AG10803 (cell line): ENCODE data around the gene USP36.

Source experiments
- DNase-seq: peaks from one replicate; pipeline ENCODE4 v3.0.0; 2010; ENCODE audit warnings: low read depth
- H3K4me3 ChIP-seq: 2 replicates; pipeline ENCODE4 v1.5.1; 2011; ENCODE audit warnings: mild to moderate bottlenecking, low read length, control low read depth
- TF ChIP-seq, protein P1 (sequence below): conservative IDR thresholded peaks from 2 replicates; pipeline ENCODE4 v1.5.1; 2011; ENCODE audit warnings: mild to moderate bottlenecking, low read length, control low read depth, inconsistent platforms

USP36 gene

DNA sequence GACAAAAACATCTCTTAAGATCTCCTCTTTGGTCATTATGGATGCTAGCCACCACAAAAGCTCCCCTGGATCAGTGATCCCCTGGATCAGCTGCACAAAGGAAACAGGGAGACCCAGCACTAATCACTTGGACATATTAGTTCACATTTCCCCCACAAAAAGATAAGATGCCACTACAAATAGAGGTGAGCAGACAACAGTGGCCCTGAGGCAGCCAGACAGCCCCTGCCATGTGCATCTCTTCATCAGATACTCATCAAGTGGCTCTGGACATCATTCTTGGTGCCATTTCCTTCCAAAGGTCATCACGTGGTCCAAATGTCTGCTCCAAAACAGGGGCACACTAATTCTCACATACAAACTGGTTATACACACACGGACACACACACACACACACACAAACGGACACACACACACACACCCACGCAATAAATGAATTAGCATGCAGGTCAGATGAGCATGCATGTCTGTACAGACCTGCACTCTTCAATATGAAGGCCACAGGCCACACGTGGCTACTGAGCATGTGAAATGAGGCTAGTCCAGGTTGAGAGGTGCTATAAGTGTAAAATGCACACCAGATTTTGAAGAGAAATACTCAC is 4.1 kb downstream of the USP36 start:
- no peak overlapping the region for H3K4me3 ChIP-seq
- TF ChIP-seq, protein P1, sequence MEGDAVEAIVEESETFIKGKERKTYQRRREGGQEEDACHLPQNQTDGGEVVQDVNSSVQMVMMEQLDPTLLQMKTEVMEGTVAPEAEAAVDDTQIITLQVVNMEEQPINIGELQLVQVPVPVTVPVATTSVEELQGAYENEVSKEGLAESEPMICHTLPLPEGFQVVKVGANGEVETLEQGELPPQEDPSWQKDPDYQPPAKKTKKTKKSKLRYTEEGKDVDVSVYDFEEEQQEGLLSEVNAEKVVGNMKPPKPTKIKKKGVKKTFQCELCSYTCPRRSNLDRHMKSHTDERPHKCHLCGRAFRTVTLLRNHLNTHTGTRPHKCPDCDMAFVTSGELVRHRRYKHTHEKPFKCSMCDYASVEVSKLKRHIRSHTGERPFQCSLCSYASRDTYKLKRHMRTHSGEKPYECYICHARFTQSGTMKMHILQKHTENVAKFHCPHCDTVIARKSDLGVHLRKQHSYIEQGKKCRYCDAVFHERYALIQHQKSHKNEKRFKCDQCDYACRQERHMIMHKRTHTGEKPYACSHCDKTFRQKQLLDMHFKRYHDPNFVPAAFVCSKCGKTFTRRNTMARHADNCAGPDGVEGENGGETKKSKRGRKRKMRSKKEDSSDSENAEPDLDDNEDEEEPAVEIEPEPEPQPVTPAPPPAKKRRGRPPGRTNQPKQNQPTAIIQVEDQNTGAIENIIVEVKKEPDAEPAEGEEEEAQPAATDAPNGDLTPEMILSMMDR = no peak
- no peak for DNase-seq

DNA sequence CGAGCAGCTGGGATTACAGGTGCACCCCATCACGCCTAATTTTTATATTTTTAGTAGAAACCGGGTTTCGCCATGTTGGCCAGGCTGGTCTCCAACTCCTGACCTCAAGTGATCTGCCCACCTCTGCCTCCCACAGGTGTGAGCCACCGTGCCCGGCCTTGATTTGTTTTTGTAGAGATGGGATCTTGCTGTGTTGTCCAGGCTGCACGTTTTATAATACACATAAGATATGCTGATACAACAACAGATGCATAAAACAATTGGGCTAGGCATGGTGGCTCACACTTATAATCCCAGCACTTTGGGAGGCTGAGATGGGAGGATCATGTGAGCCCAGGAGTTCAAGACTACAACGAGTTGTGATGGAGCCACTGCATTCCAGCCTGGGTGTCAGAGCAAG is 6.0 kb downstream of the USP36 start:
- DNase-seq = no peak
- TF ChIP-seq, protein P1 = no peak
- no peak overlapping the region for H3K4me3 ChIP-seq

DNA sequence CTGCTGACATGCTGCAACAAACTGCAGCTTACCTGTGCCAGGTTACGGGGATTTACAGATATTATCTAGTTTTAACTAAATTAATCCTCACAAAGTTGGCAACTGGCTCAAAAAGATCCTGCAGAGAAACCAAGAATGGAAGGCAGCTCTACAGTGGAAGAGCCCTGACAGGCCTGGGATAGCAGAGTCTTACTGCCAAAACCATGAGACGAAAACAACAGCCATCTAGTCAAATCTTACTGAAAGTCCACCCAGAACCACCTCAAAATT is 8.1 kb downstream of the USP36 start:
- TF ChIP-seq, protein P1 = no peak

DNA sequence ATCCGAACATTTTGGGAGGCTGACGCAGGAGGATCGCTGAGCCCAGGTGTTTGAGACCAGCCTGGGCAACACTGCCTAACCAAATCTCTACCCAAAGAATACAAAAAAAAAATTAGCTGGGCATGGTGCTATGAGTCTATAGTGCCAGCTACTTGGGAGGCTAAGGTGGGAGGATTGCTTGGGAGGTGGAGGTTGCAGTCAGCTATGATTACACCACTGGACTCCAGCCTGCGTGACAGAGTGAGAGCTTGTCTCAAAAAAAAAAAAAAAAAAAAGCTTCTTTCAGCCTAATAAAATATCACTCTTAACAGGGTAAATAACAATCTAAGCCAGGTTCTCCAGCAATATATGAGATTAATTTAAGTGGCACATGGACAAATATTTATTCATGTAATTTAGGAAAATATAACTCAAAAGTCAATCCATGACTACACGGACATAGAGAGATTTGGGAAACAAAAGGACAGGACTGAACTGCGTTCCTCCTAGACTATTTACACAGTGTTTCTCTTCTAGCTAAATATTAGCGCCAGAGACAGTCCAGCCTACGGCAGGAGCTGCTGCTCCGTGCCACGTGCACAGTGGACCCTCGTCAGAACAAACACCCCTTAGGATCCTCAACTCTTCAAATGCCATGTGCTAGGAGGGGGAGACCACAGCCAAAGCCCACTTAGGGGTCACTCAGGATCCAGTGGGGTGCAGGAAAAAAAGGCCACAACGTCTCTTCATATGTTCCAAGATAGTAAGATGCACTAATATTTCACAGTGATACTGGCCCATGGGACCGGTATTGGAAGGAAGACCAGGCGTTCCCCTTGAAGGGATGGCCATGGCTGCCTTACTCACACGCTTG is 8.7 kb downstream of the USP36 start:
- H3K4me3 ChIP-seq = no peak overlapping the region
- TF ChIP-seq, protein P1 = no peak
- DNase-seq = no peak

More for the DNA sequence above, 8.1 kb downstream of the USP36 start:
- H3K4me3 ChIP-seq = no peak overlapping the region
- no peak for DNase-seq

DNA sequence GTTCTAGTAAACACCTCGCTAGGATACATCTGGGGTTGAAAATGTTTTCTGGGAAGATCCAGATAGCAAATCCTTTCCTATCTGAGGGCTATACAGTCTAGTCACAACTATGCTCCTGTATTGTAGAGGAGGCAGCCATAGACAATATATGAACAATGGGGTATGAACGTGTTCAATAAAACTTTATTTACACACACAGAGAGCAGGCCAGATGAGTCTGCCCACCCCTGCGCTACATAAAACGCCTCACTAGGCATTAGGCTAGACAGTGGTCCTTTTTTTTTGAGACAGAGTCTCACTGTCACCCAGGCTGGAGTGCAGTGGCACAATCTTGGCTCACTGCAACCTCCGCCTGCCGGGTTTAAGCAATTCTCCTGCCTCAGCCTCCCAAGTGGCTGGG is 11.1 kb downstream of the USP36 start:
- no peak for DNase-seq
- H3K4me3 ChIP-seq = no peak overlapping the region
- TF ChIP-seq, protein P1 = no peak

DNA sequence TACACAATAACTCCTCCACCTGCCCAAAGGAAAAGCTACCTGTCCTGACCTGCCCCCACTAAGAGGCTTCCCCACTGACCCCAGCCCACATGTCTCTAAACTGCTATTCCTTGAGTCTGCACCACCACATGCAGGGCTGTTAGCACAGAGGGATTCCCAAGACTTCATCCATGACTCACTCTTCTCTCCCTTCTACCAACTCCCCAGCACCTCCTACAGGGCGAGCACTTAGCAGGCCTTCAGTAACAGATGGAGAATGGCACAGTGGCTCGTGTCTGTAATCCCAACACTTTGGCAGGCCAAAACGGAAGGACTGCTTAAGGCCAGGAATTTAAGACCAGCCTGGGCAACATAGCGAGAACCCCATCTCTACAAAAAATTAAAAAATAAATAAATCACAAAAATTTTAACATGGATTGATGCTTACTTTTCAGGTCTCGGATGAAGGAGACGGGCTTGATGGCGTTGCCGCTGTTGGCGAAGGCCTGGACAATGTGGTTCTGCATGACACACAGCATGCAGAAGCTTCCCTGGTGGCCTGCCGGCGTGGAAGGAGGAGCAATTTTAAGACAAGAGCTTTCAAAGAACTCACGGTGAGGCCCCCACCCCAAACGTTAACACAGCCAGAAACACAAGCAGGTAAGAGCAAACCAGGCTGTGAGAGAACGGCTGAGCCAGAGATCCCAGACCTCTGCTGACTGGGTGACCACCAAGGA is 12.0 kb downstream of the USP36 start:
- H3K4me3 ChIP-seq = no peak overlapping the region
- TF ChIP-seq, protein P1 = peak; percentile 53
- DNase-seq = peak; percentile 48
